ENCODE results near the gene DNAH9. TPM values are rescaled to one million over a fixed set of nuclear protein-coding genes. Genes with fewer than 3 reads are reported as not detected.

DNAH9 gene, protein sequence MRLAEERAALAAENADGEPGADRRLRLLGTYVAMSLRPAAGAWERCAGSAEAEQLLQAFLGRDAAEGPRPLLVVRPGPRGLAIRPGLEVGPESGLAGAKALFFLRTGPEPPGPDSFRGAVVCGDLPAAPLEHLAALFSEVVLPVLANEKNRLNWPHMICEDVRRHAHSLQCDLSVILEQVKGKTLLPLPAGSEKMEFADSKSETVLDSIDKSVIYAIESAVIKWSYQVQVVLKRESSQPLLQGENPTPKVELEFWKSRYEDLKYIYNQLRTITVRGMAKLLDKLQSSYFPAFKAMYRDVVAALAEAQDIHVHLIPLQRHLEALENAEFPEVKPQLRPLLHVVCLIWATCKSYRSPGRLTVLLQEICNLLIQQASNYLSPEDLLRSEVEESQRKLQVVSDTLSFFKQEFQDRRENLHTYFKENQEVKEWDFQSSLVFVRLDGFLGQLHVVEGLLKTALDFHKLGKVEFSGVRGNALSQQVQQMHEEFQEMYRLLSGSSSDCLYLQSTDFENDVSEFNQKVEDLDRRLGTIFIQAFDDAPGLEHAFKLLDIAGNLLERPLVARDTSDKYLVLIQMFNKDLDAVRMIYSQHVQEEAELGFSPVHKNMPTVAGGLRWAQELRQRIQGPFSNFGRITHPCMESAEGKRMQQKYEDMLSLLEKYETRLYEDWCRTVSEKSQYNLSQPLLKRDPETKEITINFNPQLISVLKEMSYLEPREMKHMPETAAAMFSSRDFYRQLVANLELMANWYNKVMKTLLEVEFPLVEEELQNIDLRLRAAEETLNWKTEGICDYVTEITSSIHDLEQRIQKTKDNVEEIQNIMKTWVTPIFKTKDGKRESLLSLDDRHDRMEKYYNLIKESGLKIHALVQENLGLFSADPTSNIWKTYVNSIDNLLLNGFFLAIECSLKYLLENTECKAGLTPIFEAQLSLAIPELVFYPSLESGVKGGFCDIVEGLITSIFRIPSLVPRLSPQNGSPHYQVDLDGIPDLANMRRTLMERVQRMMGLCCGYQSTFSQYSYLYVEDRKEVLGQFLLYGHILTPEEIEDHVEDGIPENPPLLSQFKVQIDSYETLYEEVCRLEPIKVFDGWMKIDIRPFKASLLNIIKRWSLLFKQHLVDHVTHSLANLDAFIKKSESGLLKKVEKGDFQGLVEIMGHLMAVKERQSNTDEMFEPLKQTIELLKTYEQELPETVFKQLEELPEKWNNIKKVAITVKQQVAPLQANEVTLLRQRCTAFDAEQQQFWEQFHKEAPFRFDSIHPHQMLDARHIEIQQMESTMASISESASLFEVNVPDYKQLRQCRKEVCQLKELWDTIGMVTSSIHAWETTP (N-terminal part only)
- total RNA-seq = 0.94 and 1.3 TPM in 2 replicates

DNA sequence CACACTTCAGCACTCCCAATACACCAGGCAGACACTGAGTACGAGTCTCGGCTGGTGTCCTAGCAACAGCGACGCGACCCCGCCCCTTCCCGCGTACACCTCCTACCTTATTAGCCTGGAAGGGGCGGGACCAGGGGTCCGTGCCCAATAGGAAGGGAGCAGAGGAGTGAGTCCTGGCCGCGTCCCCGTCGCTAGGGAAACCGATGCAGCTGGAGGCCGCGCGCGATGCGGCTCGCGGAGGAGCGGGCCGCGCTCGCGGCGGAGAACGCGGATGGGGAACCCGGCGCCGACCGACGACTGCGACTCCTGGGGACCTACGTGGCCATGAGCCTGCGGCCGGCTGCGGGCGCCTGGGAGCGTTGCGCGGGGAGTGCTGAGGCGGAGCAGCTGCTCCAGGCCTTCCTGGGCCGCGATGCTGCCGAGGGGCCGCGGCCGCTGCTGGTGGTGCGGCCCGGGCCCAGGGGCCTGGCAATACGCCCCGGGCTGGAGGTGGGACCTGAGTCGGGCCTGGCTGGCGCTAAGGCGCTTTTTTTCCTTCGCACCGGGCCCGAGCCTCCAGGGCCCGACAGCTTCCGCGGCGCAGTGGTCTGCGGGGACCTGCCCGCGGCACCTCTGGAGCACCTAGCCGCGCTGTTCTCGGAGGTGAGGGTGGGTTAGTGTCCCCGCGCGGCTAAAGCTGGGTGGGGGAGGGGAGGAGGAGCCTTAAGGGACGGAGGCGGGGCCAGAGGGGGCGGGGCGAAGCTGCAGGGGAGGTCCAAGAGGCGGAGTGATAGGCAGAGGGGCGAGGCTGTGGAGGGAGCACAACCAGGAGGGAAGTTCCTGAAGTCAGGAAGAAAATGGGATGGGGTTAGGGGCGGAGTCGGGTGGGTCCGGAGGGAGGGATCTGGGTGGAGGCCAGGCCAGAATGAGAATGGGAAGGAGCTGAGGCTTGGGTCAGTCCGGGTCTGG lies at the start of gene DNAH9:
DNAH9 (plus strand) TSS at position 197 of the 948 bp plus-strand sequence; CDS start at position 226, 29 bp downstream.

DNA sequence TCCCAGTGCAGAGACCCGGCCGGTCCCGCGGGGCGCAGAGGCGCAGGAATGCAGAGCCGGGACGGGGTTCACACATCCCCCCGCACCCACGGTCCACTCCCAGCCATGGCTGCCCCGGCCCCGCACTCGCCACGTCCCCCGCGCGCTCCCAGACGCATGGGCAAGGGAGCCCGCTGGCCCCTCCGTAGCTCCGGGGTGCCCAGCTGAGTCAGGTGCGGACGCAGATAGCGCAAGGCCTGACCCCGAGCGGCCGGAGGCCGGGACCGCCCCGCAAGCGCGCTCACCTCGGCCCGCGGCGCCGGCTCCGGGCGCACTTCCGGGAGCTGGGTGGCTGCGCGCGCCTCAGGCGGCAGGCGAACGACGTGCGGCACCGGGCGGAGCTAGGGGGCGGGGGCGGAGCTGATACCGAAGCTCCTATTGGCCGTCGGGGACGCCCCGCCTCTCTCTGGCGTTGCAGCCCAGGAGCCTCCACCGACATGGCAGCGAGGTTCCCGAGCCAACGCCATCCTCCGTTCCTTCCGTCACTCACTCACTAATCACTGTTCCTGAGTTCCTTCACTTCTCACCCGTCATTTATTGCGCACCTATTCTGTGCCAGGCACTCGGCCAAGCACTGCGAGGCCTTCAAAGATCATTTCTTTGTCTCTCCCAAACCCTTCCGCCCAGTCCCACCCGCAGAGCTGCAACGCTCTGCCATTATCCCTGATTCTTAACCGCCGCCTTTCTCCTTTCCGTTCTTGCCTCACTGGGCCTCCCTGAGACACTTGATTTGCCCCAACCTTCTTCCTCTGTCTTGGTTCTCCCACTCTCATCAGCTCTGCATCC lies 399.1 kb downstream of the DNAH9 start, which contains the start of gene ZNF18:
ZNF18 (minus strand) TSS at position 329 of the 825 bp plus-strand sequence. CDS start 4,646 bp downstream, outside the sequence.

All from hair follicular keratinocyte (primary cell).